Stimulated activated CD8-positive, alpha-beta memory T cell treated with anti-CD3 and anti-CD28 coated beads, Interleukin-12 subunit alpha, Interleukin-12 subunit beta, amount 100 ng/mL, for 24 hours (primary cell): Measurements from ENCODE around the gene SLC6A1.

Source experiments
- DNase-seq: peaks from one replicate; pipeline ENCODE4 v3.0.0-alpha.2; 2020; ENCODE audit errors: extremely low read depth

Gene SLC6A1

GRCh38 chr3:10993729-10994065, 1.1 kb downstream of the SLC6A1 start:
- no peak for DNase-seq

- no peak for DNase-seq
These were observed 1.8 kb downstream of the SLC6A1 start for GRCh38 chr3:10994306-10994705.

DNA sequence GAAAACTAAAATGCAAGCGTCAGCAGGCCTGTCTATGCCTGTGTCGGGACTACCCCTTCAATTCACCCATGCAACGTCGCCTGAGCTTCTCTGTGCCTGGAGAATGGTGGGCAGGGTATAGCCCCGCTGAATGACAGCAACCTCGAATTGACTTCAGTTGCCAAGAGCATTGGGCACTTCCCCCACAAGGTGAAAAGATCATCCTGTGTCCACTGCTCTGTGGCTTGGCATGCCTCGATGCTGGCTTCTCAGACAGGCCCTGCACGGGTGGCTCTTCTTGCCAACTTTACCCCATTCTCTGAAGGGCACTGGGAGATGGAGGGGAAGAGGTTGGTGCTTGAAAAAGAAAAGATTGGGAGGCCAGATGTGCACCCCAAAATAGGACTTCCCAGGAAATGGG, 3.3 kb downstream of the SLC6A1 start:
- no peak for DNase-seq

DNA sequence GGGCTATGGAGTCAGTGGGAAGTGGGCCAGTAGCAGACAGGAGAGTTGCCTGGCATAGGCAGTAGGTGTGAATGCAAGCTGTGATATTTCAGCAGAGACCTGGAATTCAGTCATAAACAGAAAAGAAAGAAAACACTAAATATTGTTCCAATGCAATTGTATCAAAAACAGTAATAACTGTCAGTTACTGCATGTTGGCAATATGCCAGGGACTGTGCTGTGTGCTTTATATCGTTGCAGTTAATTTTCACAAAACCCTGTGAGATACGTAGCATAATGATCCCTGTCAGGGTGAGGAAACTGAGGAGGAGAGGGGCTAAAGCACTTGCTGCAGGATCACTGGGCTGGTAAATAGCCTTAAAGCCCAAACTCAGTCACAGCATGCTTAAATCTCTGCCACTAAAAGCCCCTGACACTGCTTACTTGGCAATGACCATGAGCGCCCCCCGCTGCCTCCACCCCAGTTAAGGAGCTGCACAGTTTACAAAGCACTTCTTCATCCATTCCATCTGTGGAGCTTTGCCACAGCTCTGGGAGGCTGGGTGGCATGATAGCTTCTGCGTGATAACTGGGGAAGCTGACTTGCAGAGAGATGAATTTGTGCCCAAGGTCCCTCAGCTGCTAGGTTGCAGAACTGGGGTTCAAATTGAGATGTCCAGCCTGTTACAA, 3.9 kb downstream of the SLC6A1 start:
- no peak for DNase-seq

DNA sequence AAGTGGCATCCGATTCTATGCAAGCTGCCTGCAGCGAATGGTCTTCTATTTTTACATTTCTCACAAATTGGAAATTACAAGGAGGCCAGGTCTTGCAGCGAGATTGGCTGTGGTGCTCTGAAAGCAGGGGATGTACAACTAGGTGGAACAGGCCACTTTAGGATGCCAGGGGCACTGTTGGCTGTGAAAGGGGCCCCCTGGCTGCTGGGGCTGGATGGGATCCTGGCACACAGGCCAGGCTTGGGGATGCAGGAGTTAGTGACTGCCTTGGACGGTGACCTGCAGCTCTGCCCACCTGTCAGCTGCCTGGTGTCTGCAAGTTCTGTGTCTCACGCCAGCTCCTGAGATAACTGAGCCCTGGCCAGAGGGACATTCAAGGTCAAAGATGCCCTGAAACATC, 4.6 kb downstream of the SLC6A1 start:
- DNase-seq, result no peak

- no peak for DNase-seq
These were observed 6.0 kb downstream of the SLC6A1 start for GRCh38 chr3:10998542-10998941.

DNA sequence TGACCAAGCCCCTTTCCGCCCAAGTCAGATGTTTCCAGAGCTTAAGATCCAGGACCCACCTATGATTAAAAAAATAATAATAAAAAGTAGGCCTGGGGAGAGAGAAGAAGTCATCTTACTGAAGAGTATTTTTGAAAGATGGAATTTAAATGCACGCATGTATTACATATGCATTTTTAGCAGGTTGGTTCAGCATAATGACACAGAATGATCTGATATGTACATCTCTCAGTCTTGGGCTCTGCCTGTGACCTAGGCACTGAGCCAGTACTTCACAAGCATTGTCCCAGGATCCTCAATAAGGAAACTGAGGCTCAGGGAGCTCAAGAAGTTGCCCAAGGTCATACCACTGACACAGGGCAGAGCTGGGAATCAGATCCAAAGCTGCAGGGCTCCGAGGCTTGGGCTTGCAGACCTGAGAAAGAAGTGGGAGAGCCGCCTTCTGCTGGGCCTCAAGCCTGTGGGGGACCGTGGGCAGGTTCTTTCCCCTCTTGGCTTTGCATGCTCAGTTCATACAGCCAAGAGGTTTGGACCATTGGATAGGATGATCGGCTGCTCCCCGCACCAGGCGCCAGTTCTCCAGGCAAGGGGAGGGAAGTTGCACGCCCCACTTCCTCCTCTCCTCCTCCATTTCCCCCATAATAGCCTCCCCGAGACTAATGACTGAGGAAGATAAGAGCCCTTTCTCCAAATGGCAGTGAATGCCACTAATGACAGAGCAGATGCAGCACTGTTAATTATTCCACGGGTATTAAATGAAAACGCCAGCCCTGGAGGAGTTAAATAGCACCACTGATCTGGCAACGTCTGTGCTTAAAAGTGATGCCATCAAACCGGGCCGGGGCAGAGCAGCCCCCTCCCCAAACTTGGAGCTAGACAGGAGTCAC, 6.9 kb downstream of the SLC6A1 start:
- no peak for DNase-seq

DNA sequence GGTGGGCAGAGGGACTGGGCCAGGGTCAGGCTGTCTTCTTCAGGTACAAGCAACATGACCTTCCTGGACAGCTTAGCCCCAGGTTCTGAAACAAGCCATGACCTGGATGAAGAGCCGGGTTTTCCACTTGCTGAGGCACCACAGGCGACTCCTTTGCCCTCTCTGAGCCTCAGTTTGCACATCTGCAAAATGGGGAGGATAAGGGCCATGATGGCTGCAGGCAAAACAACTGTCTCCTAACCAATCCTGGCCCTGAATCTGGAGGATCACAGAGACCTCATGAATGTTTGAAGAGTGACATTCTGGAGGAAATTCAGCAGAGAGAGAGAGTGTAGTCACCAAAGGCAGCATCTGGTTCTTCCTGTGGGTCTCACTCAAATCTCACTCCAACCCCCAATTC, 8.0 kb downstream of the SLC6A1 start:
- DNase-seq, result no peak

GRCh38 chr3:11001020-11001657, 8.6 kb downstream of the SLC6A1 start:
- DNase-seq, result no peak

DNA sequence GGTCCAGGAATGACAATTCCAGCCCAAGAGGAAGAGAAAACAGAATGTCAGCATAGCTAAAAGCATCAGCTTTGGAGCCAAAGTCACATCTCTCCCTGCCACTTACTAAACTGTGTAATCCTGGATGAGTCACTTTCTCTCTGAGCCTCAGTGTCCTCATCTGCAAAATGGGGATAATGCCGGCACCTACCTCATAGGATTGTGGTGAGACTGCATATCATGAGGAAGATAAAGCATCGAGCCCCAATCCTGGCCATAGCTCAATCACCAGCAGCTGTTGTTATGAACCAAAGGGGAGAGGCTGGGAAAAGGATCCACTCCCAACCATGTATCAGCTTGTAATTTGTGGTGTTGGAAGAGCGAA, 9.1 kb downstream of the SLC6A1 start:
- no peak for DNase-seq

- DNase-seq, result no peak
These were observed 9.8 kb downstream of the SLC6A1 start for GRCh38 chr3:11002371-11002807.

- no peak for DNase-seq
These were observed 12.0 kb downstream of the SLC6A1 start for GRCh38 chr3:11004563-11004962.

- DNase-seq, result no peak
These were observed 13.2 kb downstream of the SLC6A1 start for GRCh38 chr3:11005686-11006256.

DNA sequence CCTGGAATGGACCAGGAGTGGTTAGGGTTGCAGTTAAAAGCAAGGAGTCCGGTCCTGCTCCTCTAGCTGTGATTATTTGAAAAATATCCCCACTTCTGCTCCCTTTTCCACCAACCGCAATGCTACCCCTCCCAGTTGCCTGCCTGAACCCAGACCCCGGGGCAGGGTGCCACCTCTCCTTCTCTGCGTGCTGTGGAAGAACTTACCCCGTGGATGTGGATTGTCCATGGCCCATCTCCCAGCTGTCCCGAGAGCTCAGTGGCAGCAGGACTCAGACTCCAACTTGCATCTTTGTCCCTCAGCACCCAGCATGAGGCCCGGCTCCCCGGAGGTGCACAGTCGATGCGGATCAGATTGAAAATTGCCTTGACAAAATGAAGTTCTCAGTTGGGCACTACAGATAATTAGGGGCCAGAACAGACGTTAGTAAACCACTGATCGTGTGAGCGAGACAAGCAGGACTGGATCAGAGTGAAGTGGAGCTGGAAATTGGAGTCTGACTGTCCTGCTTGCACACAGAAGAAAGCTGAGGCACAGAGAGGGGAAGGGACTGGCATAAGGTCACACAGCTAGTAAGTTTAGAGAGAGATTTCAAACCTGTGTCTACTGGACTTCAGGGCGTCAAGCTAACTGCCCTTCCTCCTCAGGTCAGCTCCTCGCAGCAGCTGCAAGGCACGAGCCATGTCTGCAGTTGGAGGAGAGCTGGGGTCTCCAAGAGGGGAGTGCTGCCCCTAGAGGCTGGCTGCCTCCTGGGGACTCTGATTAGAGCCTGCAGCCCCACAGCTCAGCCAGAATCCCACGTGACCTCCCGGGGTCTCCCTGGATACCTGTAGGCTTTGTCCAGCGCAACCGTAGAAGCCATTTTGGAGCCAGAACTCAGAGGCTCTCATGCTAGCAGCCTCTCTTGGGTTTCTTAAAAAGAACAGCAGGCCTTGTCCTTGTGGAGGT, 14.7 kb downstream of the SLC6A1 start:
- no peak for DNase-seq

DNA sequence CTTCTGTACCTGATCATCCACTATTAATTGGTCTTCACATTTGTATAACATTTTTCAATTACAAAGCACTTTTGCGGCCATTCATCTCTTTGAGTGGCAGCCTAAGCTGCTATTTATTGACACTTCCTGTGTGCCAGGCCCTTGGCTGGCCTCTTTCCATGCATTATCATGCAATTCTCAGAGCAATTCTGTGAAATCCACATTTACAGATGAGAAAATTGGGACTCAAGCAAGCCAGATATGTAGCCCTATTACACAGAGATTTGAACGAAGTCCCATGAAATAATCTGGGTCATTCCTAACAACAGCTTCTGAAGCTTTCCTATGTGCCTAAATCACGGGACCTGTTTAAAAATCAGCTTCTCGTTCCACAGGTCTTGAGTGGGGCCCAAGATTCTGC, 17.4 kb downstream of the SLC6A1 start:
- DNase-seq, result no peak

- no peak for DNase-seq
These were observed 18.0 kb downstream of the SLC6A1 start for GRCh38 chr3:11010426-11011165.

DNA sequence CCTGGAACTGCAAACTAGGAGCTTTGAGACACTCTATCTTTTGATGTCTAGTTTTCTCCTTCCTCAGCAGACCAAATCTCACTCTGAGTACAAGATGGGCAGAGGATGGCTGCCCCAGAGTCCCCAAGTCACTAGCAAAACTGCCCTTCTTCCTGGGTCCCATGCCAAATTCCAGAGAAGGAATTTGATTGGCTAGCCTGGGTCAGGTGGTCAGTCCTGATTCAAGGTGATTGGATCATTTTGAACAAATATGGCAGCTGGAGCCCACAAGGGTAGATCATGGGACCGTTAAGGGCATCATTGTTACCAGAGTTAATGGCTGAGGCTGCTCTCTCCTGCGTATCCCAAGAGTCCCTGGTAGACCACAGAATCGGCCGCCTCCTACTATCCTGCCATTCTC, 21.7 kb downstream of the SLC6A1 start:
- DNase-seq, result no peak

DNA sequence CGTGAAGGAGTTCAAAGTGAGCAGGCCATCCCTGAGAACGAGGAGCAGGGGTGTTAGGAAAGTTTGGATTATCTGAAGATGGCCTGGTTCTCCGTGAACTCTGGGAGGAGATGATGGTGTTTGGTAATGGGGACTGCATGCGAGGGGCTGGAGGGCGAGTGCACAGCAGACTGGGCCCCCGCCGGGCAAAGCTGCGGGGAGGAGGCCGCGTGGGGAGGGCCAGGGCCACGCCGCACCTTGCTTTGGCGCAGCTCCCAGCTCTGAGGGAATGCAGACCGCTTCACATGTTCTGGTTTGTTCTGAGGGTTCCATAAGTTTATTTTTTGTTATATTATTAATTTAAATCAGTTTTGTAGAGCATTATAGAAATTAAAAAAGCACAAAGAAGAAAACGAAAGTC, 22.2 kb downstream of the SLC6A1 start:
- DNase-seq, result no peak

GRCh38 chr3:11015369-11015768, 22.8 kb downstream of the SLC6A1 start:
- DNase-seq, result no peak

DNA sequence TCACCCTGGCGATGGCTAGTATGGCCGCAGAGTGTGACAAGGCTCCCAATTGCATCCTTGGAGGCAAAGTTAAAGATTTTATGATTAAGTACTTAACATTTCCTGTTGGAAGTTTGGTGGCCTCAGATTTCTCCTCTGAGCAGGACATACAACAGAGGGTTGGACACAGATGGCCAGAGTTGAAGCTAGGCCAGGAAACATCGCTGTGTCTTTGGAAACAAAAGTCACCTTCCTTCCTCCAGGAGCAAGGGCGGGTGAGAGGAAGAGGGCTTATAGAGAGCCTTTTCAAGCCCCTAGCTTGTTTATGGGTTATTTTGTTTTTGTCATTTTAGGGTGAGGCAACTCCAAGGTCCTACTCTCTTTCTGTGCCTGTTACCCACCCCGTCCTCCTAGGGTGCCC, 24.2 kb downstream of the SLC6A1 start:
- no peak for DNase-seq
